Measurements from ENCODE around the gene SV2C. TPM values are rescaled to one million over a fixed set of nuclear protein-coding genes. Genes with fewer than 3 reads are reported as not detected.

The SV2C gene
- total and polyA plus RNA-seq, 2 donors (not counting 1 experiment from before 2014, with no cell fraction given), result not detected

DNA sequence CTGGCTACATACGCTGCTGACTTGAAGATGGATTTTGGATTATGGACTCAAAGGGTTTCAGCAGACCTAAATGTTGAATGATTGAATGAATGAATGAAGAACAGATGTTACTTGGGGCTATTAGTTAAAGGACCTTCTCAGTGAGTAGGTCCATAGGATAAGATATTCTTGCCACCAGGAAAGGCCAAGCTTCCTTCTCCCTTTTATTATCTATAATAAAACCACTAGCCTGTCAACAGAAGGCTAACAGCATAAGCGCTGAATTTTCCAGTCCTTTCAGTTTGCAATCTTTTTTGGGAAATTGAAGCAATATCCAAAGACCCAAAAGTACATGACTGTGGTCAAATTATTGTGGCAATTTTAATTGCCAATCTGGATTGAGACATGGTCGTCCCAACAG lies 113.3 kb downstream of the SV2C start:
- TF ChIP-seq, protein P1, sequence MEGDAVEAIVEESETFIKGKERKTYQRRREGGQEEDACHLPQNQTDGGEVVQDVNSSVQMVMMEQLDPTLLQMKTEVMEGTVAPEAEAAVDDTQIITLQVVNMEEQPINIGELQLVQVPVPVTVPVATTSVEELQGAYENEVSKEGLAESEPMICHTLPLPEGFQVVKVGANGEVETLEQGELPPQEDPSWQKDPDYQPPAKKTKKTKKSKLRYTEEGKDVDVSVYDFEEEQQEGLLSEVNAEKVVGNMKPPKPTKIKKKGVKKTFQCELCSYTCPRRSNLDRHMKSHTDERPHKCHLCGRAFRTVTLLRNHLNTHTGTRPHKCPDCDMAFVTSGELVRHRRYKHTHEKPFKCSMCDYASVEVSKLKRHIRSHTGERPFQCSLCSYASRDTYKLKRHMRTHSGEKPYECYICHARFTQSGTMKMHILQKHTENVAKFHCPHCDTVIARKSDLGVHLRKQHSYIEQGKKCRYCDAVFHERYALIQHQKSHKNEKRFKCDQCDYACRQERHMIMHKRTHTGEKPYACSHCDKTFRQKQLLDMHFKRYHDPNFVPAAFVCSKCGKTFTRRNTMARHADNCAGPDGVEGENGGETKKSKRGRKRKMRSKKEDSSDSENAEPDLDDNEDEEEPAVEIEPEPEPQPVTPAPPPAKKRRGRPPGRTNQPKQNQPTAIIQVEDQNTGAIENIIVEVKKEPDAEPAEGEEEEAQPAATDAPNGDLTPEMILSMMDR (conservative IDR thresholded peaks at IDR 0.05 in 1 of 2, IDR thresholded peaks at IDR 0.05 in 1 of 2; ENCODE audit: low read depth in 1 of 2, low read length in 2 of 2), result no peak
- TF ChIP-seq EZH2 (IDR thresholded peaks at IDR 0.05; ENCODE audit: low read length, missing control alignments), result no peak

DNA sequence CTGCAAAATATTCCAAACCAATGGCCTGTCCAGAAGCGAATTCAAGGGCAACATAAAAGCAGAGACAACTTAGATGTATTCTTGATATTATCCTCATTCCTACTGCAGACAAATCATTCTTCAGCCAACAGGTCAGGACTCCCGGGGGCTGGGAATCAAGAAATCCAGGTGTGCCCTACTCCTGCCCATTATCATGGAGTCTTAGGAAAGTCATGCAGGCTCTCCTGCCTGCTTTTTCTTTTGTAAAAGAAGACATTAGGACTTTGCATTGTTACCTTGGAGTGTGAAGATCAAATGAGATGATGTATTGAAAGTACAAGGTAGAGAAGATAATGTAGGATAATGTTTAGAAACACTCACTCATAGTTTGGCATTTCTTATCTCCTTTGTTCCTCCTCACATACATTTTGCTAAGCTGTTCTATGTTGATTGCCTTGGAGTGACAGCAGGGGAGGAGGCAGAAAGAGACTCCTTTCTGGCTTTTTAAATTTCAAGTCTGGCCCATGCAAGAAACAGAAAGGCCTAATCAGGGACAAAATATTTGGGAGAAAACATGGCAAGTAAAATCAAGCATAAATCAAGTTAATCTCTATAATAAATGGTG lies 113.8 kb downstream of the SV2C start:
- TF ChIP-seq, protein P1 (conservative IDR thresholded peaks at IDR 0.05 in 1 of 2, IDR thresholded peaks at IDR 0.05 in 1 of 2; ENCODE audit: low read depth in 1 of 2, low read length in 2 of 2), result no peak
- TF ChIP-seq EZH2 (IDR thresholded peaks at IDR 0.05; ENCODE audit: low read length, missing control alignments), result no peak
- Histone ChIP-seq H3K79me2 (ENCODE audit: control insufficient read depth, insufficient read depth, low read length) (no peaks in the 10 kb centered on the region), H3K9me3 (ENCODE audit: control insufficient read depth, insufficient read depth, low read depth, low read length) (no peaks in the 10 kb centered on the region), H3K27me3 (ENCODE audit: control insufficient read depth, insufficient read depth, low read length) (no peaks in the 10 kb centered on the region), H3K36me3 (ENCODE audit: control insufficient read depth, insufficient read depth, low read length) (no peaks in the 10 kb centered on the region), H3K4me1 (ENCODE audit: control insufficient read depth, extremely low read depth, insufficient read depth, low read length) (no peaks in the 10 kb centered on the region), H3K4me2 (ENCODE audit: extremely low read depth, insufficient read depth, low read length) (no peak overlapping the region), H4K20me1 (ENCODE audit: control insufficient read depth, extremely low read depth, insufficient read depth, low read length) (no peaks in the 10 kb centered on the region), H3K27ac (ENCODE audit: insufficient read depth, low read length) (no peak overlapping the region), H2AFZ (ENCODE audit: low read length) (no peak overlapping the region), H3K4me3 (replicated peaks in 1 of 4; ENCODE audit: control extremely low read depth in 1 of 4, insufficient read depth in 1 of 4, low read depth in 3 of 4, low read length in 4 of 4) (no peak overlapping the region), H3K9ac (ENCODE audit: insufficient read depth, low read length) (no peak overlapping the region)
- DNase-seq (ENCODE audit: low read depth in 2 of 2), result no peak

More for the DNA sequence above, 113.3 kb downstream of the SV2C start:
- H3K9me3 ChIP-seq (ENCODE audit: control insufficient read depth, insufficient read depth, low read depth, low read length), result no peaks in the 10 kb centered on the region
- no peak overlapping the region for H3K4me3 ChIP-seq (replicated peaks in 1 of 4; ENCODE audit: control extremely low read depth in 1 of 4, insufficient read depth in 1 of 4, low read depth in 3 of 4, low read length in 4 of 4)
- H3K4me2 ChIP-seq (ENCODE audit: extremely low read depth, insufficient read depth, low read length), result no peak overlapping the region
- H3K9ac ChIP-seq (ENCODE audit: insufficient read depth, low read length), result no peak overlapping the region
- no peaks in the 10 kb centered on the region for H4K20me1 ChIP-seq (ENCODE audit: control insufficient read depth, extremely low read depth, insufficient read depth, low read length)
- DNase-seq (ENCODE audit: low read depth in 2 of 2), result no peak
- H3K36me3 ChIP-seq (ENCODE audit: control insufficient read depth, insufficient read depth, low read length), result no peaks in the 10 kb centered on the region
- no peaks in the 10 kb centered on the region for H3K27me3 ChIP-seq (ENCODE audit: control insufficient read depth, insufficient read depth, low read length)
- H2AFZ ChIP-seq (ENCODE audit: low read length), result no peak overlapping the region
- no peaks in the 10 kb centered on the region for H3K4me1 ChIP-seq (ENCODE audit: control insufficient read depth, extremely low read depth, insufficient read depth, low read length)
- H3K27ac ChIP-seq (ENCODE audit: insufficient read depth, low read length), result no peak overlapping the region
- H3K79me2 ChIP-seq (ENCODE audit: control insufficient read depth, insufficient read depth, low read length), result no peaks in the 10 kb centered on the region

DNA sequence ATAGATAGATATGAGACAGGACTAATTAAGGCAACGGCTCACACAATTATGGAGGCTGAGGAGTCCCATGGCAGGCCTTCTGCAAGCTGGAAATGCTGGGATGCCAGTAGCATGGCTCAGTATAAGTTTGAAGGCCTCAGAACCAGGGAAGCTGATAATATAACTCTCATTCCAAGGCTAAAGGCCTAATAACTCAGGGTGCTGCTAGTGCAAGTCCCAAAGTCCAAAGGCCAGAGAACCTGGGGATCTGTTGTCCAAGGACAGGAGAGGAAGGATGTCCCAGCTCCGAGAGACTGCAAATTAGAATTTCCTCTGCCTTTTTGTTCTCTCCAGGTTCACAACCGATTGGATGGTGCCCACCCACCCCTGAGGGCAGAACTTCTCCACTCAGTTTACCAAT lies 114.5 kb downstream of the SV2C start:
- TF ChIP-seq, protein P1 (conservative IDR thresholded peaks at IDR 0.05 in 1 of 2, IDR thresholded peaks at IDR 0.05 in 1 of 2; ENCODE audit: low read depth in 1 of 2, low read length in 2 of 2), result no peak
- H3K79me2 ChIP-seq (ENCODE audit: control insufficient read depth, insufficient read depth, low read length), result no peaks in the 10 kb centered on the region
- no peak overlapping the region for H3K9ac ChIP-seq (ENCODE audit: insufficient read depth, low read length)
- no peak overlapping the region for H3K4me3 ChIP-seq (replicated peaks in 1 of 4; ENCODE audit: control extremely low read depth in 1 of 4, insufficient read depth in 1 of 4, low read depth in 3 of 4, low read length in 4 of 4)
- H4K20me1 ChIP-seq (ENCODE audit: control insufficient read depth, extremely low read depth, insufficient read depth, low read length), result no peaks in the 10 kb centered on the region
- no peaks in the 10 kb centered on the region for H3K4me1 ChIP-seq (ENCODE audit: control insufficient read depth, extremely low read depth, insufficient read depth, low read length)
- no peaks in the 10 kb centered on the region for H3K27me3 ChIP-seq (ENCODE audit: control insufficient read depth, insufficient read depth, low read length)
- H3K4me2 ChIP-seq (ENCODE audit: extremely low read depth, insufficient read depth, low read length), result no peak overlapping the region
- DNase-seq (ENCODE audit: low read depth in 2 of 2), result no peak
- no peaks in the 10 kb centered on the region for H3K9me3 ChIP-seq (ENCODE audit: control insufficient read depth, insufficient read depth, low read depth, low read length)
- no peak overlapping the region for H2AFZ ChIP-seq (ENCODE audit: low read length)
- H3K27ac ChIP-seq (ENCODE audit: insufficient read depth, low read length), result no peak overlapping the region
- H3K36me3 ChIP-seq (ENCODE audit: control insufficient read depth, insufficient read depth, low read length), result no peaks in the 10 kb centered on the region

All from fibroblast of lung (primary cell).